NCI-H2107 (cell line): ENCODE data around the gene SEC31A.

ENCODE experiments used
- DNase-seq: peaks from one replicate; lab custom pipeline; 2025; lab: John Stamatoyannopoulos, UW

The SEC31A gene

GRCh38 chr4:82792912-82793649, 97.9 kb downstream of the SEC31A start:
- DNase-seq, result no peak

GRCh38 chr4:82791179-82791578, 99.8 kb downstream of the SEC31A start:
- no peak for DNase-seq

DNA sequence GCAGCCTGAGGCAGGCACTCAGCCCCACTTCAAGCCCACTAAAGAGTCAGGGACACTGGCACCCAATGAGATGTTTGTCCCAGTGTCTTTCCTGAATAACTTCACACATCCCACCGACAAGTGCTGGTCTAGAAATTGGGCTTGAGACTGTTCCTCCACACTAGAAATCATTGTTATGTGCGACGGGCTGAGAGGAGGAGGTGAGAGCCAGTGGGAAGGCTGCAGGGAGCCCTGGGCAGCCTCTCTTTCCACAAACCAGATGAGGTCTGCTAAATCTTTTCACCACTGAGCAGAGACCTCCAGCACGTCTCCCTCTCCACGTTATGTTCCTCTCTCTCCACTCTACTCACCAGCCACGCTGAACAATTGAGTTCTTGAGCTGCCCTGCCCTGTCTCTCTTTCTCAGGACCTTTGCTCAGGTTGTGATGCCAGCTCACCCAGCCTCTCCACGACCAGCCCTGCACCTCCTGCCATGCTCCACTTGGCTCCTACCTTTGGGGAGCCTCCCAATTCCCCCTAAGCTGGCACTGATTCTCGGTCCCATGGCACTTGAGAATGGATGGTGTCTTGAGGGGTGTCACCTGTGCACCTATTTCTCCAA, 100.8 kb downstream of the SEC31A start:
- DNase-seq, result no peak

DNA sequence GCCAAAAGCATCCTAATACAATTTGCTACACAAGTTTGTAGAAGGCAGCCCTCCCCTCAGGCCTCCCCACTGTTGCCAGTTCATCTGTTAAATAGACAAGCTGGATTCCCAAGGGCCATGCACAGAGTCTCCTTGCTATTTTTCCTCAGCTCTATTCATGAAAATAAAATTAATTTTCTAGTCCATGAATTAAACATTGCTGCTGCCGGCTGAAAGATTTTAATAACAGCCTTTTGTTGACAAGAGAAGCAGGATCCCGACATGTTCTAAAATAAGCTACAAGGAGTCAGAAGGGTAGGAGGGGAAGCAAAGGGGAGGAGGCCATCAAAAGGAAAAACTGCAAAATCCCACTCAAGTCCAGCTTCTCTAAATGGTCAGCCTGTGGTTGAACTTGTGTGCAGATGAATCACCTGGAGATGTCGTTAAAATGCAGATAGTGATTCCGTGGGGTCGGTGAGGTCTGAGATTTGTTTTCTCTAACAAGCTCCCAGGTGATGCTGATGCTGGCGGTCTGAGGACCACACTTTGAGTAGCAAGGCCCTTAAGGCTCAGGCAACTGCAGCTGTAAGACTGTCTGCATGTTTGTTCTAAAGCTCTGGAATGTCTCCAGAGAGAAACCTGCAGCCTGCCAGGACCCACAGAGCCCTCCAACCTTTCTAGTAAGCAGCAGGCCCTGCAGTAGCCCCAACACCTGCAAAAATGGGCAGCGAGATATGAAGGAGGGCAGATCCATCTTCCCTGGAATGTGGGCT, 101.8 kb downstream of the SEC31A start:
- no peak for DNase-seq

- DNase-seq, result no peak
Measured at GRCh38 chr4:82787342-82787741, 103.6 kb downstream of the SEC31A start.

GRCh38 chr4:82786828-82787227, 104.1 kb downstream of the SEC31A start:
- DNase-seq, result no peak

- DNase-seq, result no peak
Measured at GRCh38 chr4:82785611-82786400, 105.1 kb downstream of the SEC31A start.

DNA sequence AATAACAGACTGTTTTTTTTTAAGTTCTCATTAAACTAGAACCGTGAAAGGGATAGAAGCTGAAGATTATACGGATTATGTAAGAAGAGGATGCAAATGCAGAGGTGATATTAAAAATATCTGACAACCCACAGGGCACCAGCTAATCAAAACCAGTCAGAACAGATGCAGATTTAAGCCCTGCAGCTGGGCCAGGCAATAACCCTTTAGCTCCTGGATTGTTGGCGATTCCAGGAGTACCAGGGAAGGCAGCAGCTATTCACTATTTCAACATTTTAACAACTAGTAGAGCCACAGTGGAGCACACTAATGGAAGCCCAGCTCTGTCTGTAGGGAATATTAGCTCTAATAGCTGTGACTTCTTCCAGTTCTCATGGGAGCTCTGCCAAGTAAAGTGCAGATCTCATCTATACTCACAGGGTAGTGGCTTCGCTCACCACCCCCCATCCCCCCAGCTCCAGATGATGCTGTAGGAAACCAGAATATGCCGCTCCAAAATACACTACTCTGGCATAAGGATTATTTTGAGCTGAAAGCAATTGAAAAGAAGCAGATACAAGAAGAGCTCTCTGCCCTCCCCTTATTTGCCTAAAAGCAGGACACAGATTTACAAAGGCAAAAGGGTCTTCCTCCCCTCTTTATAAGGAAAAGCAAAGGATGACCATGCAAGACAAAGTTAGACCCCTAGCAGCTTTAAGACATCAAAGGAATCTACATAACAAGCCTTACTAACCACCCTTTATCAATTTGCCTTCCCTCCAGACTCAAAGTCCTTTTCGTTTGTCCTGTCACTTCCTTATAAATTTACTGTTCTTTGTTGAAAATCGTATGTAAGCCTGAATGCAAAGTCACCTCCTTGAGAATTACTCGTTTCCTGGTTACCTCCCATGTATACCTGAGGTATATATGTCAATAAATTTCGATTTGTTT, 106.0 kb downstream of the SEC31A start:
- no peak for DNase-seq

DNA sequence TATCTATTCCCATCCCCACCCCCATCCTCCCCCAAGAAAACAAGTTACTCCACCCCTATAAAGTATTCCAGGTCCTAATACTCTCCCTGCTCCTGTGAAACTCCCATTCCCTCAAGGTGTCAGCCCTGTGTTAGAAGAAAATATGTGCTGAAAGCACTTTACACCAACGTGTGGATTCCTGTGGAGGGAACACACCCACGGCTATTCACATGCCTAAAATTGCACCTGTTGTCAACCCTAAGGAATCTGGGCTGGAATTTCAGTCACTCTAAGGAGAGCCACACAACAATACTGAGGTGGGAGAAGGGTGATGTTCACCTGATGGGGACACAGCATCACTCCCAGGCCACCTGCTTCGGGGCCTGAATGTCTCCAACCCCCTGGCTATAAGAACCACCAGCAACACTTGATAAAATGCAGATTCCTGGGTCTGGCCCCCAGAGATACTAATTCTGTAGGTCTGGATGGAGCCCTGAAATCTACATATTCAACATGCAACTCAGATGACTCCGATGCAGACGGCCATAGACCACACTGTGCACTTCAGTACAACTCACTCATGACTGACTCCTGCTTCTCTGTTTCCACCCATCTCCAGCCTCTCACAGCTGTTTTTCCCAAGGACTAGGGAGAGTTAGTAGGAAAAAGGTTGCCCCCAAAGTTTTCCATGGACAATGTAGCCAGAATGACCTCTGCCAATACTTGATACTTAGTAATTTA, 108.2 kb downstream of the SEC31A start:
- DNase-seq, result no peak

DNA sequence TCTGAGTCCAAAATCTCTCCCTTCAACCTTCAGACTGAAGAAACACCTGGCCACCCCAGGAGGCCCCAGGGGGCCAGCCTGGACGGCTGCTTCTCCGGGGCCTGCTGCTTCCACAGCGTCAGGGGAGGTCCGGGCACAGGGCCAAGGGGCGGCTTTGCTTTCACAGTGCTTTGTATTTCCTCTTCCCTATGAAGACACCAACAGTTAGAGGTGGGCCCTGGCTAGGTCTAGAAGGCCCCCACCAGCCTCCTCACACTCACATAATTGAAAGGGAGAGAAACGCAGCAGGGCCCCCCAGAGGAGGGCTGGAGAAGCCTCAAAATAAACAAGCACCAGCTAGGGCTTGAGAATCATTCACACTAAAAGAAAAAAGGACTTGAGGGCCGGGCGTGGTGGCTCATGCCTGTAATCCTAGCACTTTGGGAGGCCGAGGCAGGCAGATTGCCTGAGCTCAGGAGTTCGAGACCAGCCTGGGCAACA, 110.2 kb downstream of the SEC31A start:
- peak; percentile 56 for DNase-seq

GRCh38 chr4:82780170-82780751, 110.7 kb downstream of the SEC31A start:
- DNase-seq, result no peak

DNA sequence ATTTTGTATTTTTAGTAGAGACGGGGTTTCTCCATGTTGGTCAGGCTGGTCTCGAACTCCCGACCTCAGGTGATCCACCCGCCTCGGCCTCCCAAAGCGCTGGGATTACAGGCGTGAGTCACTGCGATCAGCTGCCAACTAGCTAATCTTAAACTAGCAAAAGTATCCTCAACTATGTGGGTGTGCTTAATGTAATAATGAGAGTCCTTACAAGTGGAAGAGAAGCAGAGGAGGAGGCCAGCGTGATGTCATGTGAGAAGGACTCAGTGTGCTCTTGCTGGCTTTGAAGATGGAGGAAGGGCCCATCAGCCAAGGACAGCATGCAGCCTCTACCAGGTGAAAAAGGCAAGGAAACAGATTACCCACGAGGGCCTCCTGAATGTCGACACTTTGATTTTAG, 111.9 kb downstream of the SEC31A start:
- no peak for DNase-seq

GRCh38 chr4:82777857-82778525, 113.0 kb downstream of the SEC31A start:
- no peak for DNase-seq

- no peak for DNase-seq
Measured at GRCh38 chr4:82776925-82777542, 113.9 kb downstream of the SEC31A start.

DNA sequence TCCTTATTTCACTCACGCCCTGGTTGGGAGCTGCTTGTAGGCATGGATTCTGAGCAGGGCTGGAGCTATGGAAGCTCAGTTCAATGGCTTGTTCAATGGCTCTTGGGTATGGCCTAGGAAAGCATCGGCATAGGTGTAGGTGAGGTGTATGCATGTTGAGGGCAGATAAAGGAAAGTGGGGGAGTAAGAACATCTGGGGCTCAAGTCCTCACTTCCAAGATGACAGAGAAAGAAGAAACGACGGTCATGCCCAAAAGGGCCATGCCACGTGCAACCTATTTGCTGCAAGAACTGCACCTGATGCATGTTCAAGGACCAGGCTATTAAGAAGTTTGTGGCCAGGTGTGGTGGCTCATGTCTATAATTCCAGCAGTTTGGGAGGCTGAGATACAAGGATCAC, 115.7 kb downstream of the SEC31A start:
- DNase-seq, result no peak

DNA sequence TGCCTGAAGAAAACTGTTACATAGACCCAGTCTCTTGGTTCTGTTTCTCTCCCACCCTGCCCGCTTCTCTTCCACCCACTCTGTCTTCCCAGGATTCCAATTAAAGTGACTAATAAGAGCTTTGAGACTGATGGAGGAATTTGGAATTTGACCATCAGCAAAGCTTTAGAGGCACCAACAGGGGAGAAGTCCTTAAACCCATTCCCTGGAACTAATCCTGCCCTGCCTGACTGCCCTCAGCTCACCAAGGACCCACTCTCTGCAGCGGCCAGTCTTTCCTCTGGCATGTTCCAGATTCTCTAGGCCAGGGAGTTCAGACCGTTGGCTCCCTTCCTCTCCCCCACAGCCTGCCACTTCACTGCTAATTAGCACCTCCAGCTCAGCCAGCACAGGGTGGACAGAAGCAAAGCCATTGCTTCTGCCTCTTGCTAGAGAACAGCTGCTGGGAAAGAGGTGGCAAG, 116.2 kb downstream of the SEC31A start:
- DNase-seq, result no peak

GRCh38 chr4:82773057-82773456, 117.9 kb downstream of the SEC31A start:
- DNase-seq, result no peak

DNA sequence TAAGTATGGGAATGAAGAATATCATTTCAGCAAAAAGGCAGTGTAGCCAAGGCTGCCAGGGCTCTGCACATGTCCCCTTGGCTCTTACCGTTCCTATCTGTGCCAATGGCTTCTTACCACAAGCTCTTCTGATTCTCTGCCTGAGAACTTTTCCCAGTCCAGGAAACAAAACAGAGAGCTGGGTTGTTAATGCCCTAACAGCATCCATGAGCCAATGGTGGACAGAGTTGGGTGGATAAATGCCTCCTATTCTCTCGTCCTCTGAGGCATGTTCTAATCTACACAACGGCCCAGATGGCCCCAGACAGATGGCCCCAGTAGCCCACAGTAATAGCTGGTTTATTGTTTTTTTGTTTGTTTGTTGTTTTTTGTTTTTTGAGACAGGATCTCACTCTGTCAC, 120.3 kb downstream of the SEC31A start:
- DNase-seq, result no peak
